GM21515 (cell line): ENCODE data around the gene UBA7.
A peak's percentile ranks its signal among the peaks of the same experiment; 100 is the strongest.
"Not testable (repeated sequence)": the region's sequence is repeated elsewhere in the genome, so short reads cannot be mapped to it uniquely, and the experiment has no call there.

Experiments used
- ATAC-seq: cut with Tn5 transposase; IDR thresholded peaks from one replicate; pipeline ENCODE4 v1.9.1; 2021; ENCODE audit not compliant: unreplicated experiment

UBA7 gene

GRCh38 chr3:49785565-49786356, 28.0 kb downstream of the UBA7 start:
- ATAC-seq = peak; percentile 40

- not testable (repeated sequence) for ATAC-seq
Observed at GRCh38 chr3:49782277-49782676, 31.5 kb downstream of the UBA7 start.

GRCh38 chr3:49781415-49782199, 32.1 kb downstream of the UBA7 start:
- ATAC-seq = no peak

- ATAC-seq = not testable (repeated sequence)
Observed at GRCh38 chr3:49780975-49781365, 32.8 kb downstream of the UBA7 start.

GRCh38 chr3:49780080-49780974, 33.4 kb downstream of the UBA7 start:
- no peak for ATAC-seq

GRCh38 chr3:49779358-49780079, 34.2 kb downstream of the UBA7 start:
- no peak for ATAC-seq

- ATAC-seq = not testable (repeated sequence)
Observed at GRCh38 chr3:49776101-49776500, 37.7 kb downstream of the UBA7 start.

- no peak for ATAC-seq
Observed at GRCh38 chr3:49775538-49775937, 38.2 kb downstream of the UBA7 start.

- ATAC-seq = no peak
Observed at GRCh38 chr3:49772703-49773102, 41.0 kb downstream of the UBA7 start.

GRCh38 chr3:49771340-49771938, 42.3 kb downstream of the UBA7 start:
- ATAC-seq = no peak

GRCh38 chr3:49769926-49770325, 43.8 kb downstream of the UBA7 start:
- ATAC-seq = no peak

- ATAC-seq = no peak
Observed at GRCh38 chr3:49769286-49769915, 44.4 kb downstream of the UBA7 start.

GRCh38 chr3:49763981-49764380, 49.8 kb downstream of the UBA7 start:
- no peak for ATAC-seq

- no peak for ATAC-seq
Observed at GRCh38 chr3:49761661-49762060, 52.1 kb downstream of the UBA7 start.

GRCh38 chr3:49759226-49759625, 54.5 kb downstream of the UBA7 start:
- ATAC-seq = no peak

- ATAC-seq = no peak
Observed at GRCh38 chr3:49757197-49757596, 56.6 kb downstream of the UBA7 start.

- no peak for ATAC-seq
Observed at GRCh38 chr3:49756036-49756435, 57.7 kb downstream of the UBA7 start.
